ENCODE results near the gene JADE3.

Gene JADE3

GRCh38 chrX:46978341-46979291, 66.4 kb downstream of the JADE3 start:
- TF ChIP-seq, protein P1, sequence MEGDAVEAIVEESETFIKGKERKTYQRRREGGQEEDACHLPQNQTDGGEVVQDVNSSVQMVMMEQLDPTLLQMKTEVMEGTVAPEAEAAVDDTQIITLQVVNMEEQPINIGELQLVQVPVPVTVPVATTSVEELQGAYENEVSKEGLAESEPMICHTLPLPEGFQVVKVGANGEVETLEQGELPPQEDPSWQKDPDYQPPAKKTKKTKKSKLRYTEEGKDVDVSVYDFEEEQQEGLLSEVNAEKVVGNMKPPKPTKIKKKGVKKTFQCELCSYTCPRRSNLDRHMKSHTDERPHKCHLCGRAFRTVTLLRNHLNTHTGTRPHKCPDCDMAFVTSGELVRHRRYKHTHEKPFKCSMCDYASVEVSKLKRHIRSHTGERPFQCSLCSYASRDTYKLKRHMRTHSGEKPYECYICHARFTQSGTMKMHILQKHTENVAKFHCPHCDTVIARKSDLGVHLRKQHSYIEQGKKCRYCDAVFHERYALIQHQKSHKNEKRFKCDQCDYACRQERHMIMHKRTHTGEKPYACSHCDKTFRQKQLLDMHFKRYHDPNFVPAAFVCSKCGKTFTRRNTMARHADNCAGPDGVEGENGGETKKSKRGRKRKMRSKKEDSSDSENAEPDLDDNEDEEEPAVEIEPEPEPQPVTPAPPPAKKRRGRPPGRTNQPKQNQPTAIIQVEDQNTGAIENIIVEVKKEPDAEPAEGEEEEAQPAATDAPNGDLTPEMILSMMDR (IDR thresholded peaks at IDR 0.05; ENCODE audit: low read depth, low read length) = peak; percentile 64
- peak overlapping the region; percentile 30; the same call in 1 of the 2 replicates for H3K4me3 ChIP-seq (ENCODE audit: low read depth, low read length)

DNA sequence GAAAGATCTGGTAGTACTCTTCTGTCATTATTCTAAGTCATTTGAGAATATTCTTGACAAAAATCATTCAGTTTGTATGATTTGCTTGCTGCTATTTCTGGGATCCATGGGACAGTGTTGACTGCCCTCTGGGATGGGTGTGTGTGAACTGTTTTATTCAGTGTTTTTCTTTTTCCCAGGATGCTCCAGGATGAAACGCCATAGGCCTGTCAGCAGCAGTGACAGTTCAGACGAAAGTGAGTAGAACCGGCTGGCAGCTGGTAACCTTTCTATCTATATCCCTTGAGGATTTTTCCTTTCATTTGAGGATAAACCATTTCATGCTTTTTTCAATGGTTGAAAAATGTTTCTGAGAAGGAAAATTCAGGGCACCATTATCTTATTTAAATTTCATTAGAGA, 72.5 kb downstream of the JADE3 start:
- TF ChIP-seq, protein P1 (IDR thresholded peaks at IDR 0.05; ENCODE audit: low read depth, low read length) = no peak

GRCh38 chrX:46989548-46989947, 77.3 kb downstream of the JADE3 start:
- TF ChIP-seq, protein P1 (IDR thresholded peaks at IDR 0.05; ENCODE audit: low read depth, low read length) = no peak
- H3K4me3 ChIP-seq (ENCODE audit: low read depth, low read length) = no peak overlapping the region

More for the DNA sequence above, 72.5 kb downstream of the JADE3 start:
- no peak overlapping the region for H3K4me3 ChIP-seq (ENCODE audit: low read depth, low read length)

DNA sequence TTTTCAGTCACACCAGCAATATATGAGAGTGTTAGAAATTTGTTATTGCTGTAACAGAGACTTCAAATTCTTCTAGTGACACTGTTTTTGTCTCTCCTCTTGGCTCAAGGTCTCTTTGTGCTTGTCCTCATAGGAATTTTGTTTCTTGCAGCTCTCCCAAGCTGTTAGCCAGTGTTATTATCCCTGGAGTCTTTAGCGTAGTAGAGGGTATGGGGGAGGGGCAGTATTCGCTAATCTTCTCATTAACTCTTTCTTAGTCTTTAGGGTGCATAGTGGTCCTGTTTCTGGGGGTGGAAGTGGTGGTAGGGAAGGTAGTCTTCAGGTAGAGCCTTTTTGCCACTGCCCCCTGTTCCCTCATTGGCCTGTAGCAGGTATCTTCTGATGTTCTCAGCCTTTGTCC, 79.4 kb downstream of the JADE3 start:
- no peak overlapping the region for H3K4me3 ChIP-seq (ENCODE audit: low read depth, low read length)
- TF ChIP-seq, protein P1 (IDR thresholded peaks at IDR 0.05; ENCODE audit: low read depth, low read length) = no peak

- no peak overlapping the region for H3K4me3 ChIP-seq (ENCODE audit: low read depth, low read length)
- TF ChIP-seq, protein P1 (IDR thresholded peaks at IDR 0.05; ENCODE audit: low read depth, low read length) = no peak
These were observed 79.8 kb downstream of the JADE3 start for GRCh38 chrX:46992070-46992469.

GRCh38 chrX:46994096-46994495, 81.9 kb downstream of the JADE3 start:
- no peak overlapping the region for H3K4me3 ChIP-seq (ENCODE audit: low read depth, low read length)
- TF ChIP-seq, protein P1 (IDR thresholded peaks at IDR 0.05; ENCODE audit: low read depth, low read length) = no peak

- no peak overlapping the region for H3K4me3 ChIP-seq (ENCODE audit: low read depth, low read length)
- TF ChIP-seq, protein P1 (IDR thresholded peaks at IDR 0.05; ENCODE audit: low read depth, low read length) = no peak
These were observed 99.9 kb downstream of the JADE3 start for GRCh38 chrX:47012131-47012530.
